H1 (cell line): ENCODE measurements around the gene ZNF8. TPM values are rescaled to one million over a fixed set of nuclear protein-coding genes. Genes with fewer than 3 reads are reported as not detected.

Source experiments
- CHD1 ChIP-seq: IDR thresholded peaks from 2 replicates; pipeline ENCODE4 v1.6.1; 2012; ENCODE audit warnings: low read depth, low read length, improper control_type of control experiment
- GABPA ChIP-seq: IDR thresholded peaks from 2 replicates; pipeline ENCODE4 v1.6.1; 2011; ENCODE audit warnings: mild to moderate bottlenecking, low read length, moderate library complexity, borderline replicate concordance; ENCODE audit not compliant: insufficient read depth
- GTF2F1 ChIP-seq: IDR thresholded peaks from 2 replicates; pipeline ENCODE4 v1.6.1; 2012; ENCODE audit warnings: low read depth, low read length, improper control_type of control experiment, borderline replicate concordance
- KDM1A ChIP-seq: fragments of 200-600, 300-600 bp; sonication (generic); IDR thresholded peaks from 2 replicates; pipeline ENCODE4 v1.7.1; 2016; ENCODE audit warnings: mild to moderate bottlenecking, low read length, borderline replicate concordance
- POLR2A ChIP-seq, 2 experiments: IDR thresholded peaks; 1 replicate in 1 of 2; 2 replicates in 1 of 2; pipeline ENCODE4 v1.6.1; 2011; ENCODE audit warnings: low read depth in 2 of 2, low read length in 2 of 2, mild to moderate bottlenecking in 2 of 2; ENCODE audit errors: control extremely low read depth in 1 of 2
- TAF1 ChIP-seq: IDR thresholded peaks from 2 replicates; pipeline ENCODE4 v1.6.1; 2011; ENCODE audit warnings: mild to moderate bottlenecking, low read depth, low read length
- polyA plus RNA-seq, 7 experiments: library from polyadenylated mRNA; depleted of rRNA in 3 of 7; stranded (reverse) in 5 of 7; unstranded in 2 of 7; fragments of >200 nt in 5 of 7; fragments of 200-250 nt in 2 of 7; gene quantifications; 1 replicate in 5 of 7; 2 replicates in 1 of 7; 4 replicates in 1 of 7; pipeline versions ENCODE4 v1.2.1 to v1.2.3, GENCODE V29; 2011 to 2013; ENCODE audit warnings: missing spikeins in 2 of 7, mixed read lengths in 2 of 7
- total RNA-seq: library from RNA; stranded (reverse); fragmentation: NEBNext Ultra II Directional; extraction: Animal tissue kit (Norgen Biotek cat#: 25700); gene quantifications from 2 replicates; pipeline ENCODE4 v1.2.1, GENCODE V29; 2021
- TF ChIP-seq, protein P1 (sequence below): fragments of 300-600 bp; sonication (generic); IDR thresholded peaks from 2 replicates; pipeline ENCODE4 v1.7.1; 2012; ENCODE audit warnings: low read length, moderate library complexity, mild to moderate bottlenecking, inconsistent platforms; ENCODE audit not compliant: insufficient replicate concordance
- TF ChIP-seq, protein P2 (sequence below): IDR thresholded peaks from 2 replicates; pipeline ENCODE4 v1.6.1; 2012; ENCODE audit warnings: inconsistent platforms

The ZNF8 gene
- total and polyA plus RNA-seq, 2 of the 8 experiments (the other 6 are each of a cell fraction or from before 2014, with no cell fraction given) = 9.2 to 21.5 TPM

DNA sequence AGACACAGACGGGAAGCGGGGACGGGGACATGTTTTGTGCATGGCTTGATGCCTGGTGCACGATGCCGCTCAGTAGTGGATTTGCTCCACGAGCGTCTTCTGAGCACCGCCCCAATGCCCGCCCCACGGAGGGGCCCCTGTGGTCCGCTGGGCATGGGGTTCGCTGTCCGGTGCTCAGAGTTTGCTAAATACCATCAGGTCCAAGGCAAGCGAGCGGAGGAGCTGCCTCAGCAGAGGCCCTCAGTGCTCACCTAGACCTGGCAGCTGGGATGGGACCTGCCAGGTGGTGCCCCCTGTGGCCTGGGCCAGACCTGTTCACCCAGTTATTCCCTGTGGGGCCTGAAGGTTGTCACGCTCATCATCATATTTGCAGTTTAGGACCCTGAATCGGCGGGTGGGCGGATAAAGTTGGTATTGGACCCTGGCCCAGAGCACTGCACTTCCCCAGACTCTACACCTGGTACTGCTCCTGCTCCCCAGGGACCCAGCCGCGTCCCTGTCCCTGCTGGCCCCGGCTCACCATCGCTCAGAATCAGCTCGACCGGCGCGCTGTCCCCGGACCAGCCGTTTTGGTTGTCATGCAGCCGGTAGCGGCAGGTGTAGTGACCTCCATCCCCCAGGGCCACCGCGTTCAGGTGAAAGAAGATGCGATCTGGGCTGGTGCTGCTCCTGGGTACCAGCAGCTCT lies 72.3 kb downstream of the ZNF8 start (continued):
- TF ChIP-seq, protein P1, sequence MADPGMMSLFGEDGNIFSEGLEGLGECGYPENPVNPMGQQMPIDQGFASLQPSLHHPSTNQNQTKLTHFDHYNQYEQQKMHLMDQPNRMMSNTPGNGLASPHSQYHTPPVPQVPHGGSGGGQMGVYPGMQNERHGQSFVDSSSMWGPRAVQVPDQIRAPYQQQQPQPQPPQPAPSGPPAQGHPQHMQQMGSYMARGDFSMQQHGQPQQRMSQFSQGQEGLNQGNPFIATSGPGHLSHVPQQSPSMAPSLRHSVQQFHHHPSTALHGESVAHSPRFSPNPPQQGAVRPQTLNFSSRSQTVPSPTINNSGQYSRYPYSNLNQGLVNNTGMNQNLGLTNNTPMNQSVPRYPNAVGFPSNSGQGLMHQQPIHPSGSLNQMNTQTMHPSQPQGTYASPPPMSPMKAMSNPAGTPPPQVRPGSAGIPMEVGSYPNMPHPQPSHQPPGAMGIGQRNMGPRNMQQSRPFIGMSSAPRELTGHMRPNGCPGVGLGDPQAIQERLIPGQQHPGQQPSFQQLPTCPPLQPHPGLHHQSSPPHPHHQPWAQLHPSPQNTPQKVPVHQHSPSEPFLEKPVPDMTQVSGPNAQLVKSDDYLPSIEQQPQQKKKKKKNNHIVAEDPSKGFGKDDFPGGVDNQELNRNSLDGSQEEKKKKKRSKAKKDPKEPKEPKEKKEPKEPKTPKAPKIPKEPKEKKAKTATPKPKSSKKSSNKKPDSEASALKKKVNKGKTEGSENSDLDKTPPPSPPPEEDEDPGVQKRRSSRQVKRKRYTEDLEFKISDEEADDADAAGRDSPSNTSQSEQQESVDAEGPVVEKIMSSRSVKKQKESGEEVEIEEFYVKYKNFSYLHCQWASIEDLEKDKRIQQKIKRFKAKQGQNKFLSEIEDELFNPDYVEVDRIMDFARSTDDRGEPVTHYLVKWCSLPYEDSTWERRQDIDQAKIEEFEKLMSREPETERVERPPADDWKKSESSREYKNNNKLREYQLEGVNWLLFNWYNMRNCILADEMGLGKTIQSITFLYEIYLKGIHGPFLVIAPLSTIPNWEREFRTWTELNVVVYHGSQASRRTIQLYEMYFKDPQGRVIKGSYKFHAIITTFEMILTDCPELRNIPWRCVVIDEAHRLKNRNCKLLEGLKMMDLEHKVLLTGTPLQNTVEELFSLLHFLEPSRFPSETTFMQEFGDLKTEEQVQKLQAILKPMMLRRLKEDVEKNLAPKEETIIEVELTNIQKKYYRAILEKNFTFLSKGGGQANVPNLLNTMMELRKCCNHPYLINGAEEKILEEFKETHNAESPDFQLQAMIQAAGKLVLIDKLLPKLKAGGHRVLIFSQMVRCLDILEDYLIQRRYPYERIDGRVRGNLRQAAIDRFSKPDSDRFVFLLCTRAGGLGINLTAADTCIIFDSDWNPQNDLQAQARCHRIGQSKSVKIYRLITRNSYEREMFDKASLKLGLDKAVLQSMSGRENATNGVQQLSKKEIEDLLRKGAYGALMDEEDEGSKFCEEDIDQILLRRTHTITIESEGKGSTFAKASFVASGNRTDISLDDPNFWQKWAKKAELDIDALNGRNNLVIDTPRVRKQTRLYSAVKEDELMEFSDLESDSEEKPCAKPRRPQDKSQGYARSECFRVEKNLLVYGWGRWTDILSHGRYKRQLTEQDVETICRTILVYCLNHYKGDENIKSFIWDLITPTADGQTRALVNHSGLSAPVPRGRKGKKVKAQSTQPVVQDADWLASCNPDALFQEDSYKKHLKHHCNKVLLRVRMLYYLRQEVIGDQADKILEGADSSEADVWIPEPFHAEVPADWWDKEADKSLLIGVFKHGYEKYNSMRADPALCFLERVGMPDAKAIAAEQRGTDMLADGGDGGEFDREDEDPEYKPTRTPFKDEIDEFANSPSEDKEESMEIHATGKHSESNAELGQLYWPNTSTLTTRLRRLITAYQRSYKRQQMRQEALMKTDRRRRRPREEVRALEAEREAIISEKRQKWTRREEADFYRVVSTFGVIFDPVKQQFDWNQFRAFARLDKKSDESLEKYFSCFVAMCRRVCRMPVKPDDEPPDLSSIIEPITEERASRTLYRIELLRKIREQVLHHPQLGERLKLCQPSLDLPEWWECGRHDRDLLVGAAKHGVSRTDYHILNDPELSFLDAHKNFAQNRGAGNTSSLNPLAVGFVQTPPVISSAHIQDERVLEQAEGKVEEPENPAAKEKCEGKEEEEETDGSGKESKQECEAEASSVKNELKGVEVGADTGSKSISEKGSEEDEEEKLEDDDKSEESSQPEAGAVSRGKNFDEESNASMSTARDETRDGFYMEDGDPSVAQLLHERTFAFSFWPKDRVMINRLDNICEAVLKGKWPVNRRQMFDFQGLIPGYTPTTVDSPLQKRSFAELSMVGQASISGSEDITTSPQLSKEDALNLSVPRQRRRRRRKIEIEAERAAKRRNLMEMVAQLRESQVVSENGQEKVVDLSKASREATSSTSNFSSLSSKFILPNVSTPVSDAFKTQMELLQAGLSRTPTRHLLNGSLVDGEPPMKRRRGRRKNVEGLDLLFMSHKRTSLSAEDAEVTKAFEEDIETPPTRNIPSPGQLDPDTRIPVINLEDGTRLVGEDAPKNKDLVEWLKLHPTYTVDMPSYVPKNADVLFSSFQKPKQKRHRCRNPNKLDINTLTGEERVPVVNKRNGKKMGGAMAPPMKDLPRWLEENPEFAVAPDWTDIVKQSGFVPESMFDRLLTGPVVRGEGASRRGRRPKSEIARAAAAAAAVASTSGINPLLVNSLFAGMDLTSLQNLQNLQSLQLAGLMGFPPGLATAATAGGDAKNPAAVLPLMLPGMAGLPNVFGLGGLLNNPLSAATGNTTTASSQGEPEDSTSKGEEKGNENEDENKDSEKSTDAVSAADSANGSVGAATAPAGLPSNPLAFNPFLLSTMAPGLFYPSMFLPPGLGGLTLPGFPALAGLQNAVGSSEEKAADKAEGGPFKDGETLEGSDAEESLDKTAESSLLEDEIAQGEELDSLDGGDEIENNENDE = no peak
- no peak for TF ChIP-seq KDM1A
- no peak for TF ChIP-seq POLR2A (IDR thresholded peaks at IDR 0.05; ENCODE audit: control extremely low read depth in 1 of 2, low read depth in 2 of 2, low read length in 2 of 2)
- TF ChIP-seq TAF1 = no peak
- no peak for TF ChIP-seq GTF2F1
- TF ChIP-seq GABPA = no peak
- TF ChIP-seq CHD1 = no peak
- TF ChIP-seq, protein P2, sequence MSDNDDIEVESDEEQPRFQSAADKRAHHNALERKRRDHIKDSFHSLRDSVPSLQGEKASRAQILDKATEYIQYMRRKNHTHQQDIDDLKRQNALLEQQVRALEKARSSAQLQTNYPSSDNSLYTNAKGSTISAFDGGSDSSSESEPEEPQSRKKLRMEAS = no peak
